ENCODE measurements around the gene LAMA5.

The LAMA5 gene

DNA sequence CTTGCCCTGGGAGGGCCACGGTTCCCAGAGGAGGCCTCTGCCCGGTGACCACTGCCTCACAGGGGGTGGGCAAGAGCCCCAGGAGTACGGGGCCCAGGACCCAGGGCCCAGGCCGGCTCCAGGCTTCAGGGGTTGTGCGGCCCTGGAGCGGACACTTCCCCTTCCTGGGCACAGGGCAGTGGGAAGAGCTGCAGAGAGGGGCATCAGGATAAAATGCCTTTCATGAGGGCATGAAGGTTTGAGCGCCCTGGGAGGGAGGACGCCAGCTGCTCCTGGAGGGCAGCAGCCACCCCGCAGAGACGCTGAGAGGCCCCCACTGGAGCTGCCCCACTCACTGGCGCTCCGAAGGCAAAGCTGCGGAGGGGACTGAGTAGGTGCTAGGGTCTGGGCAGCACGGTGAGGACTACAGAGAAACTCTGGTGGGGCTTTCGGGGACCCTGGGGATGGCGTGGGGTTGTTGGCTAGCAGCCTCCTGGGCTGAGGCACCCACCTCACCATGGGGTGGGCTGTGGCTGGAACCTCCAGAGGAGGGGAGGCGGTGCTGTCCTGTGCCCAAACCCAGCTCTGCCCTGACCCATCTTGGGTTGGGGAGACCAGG lies 10.4 kb downstream of the LAMA5 start:
- no peak for DNase-seq

- DNase-seq, result no peak
Observed at GRCh38 chr20:62355878-62356588, 11.1 kb downstream of the LAMA5 start.

GRCh38 chr20:62355516-62355877 lies 11.6 kb downstream of the LAMA5 start:
- DNase-seq, result no peak

DNA sequence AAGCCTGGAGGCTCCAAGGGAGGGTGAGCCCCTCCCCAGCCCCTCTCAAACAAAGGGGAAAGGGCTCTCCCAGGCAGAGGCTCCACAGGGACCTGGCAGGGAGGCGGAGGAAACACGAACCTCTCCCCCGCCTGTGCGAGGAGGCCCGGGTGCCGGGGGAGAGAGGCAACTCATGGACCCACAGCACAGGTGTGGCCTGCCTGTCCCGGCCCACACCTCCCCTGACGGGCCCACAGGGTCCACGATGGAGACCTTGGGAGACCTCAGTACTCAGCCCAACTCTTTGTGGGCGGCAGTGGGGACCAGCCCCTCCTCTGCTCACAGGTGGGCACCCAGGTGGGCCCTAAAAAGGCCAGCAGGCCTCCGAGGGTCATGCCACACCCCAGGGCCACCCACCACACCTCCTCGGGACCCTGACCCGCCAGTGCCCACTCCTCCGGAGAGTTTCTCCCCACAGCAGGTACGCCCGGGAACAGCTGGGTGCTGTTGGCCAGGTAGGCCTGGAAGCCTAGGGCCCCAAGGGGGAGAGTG lies 12.2 kb downstream of the LAMA5 start:
- DNase-seq, result no peak

DNA sequence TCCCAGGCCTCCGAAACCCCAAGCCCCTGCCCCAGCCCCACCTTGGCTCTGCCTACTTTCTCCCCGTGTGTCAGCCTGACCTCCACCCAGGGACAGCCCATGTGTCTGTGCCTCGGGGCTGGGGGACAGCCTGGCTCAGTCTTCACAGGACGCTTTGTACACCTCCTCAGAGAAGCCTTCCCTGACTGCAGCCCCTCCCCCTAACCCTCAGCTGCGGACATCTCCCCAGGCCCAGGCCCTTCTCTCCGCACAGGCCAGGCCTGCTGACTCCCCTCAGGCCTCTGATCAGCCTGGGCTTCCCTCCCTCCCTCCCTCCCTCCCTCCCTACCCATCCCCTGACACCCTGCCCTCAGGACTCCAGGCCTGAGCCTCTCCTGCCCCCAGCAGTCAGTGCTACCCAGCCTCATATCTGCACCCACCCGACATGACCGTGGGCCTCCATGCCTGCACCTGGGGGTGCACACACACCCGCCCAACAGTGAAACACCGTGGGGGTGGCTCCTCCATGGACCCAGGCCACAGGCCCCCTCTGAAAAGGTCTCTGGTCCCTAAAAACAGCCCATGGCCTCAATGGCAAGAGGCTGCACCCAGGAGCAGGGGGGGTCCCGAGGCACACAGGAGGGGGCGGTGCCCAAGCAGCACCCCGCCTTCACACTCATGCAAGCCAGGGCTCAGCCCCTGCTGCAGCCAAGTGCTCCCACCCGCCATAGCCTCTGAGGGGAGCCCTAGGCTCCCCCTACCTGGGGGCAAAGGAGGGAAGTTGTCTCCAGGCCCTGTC lies 12.9 kb downstream of the LAMA5 start:
- DNase-seq, result no peak

GRCh38 chr20:62353289-62354030 lies 13.7 kb downstream of the LAMA5 start:
- no peak for DNase-seq

- DNase-seq, result no peak
Observed at GRCh38 chr20:62352402-62353288, 14.5 kb downstream of the LAMA5 start.

DNA sequence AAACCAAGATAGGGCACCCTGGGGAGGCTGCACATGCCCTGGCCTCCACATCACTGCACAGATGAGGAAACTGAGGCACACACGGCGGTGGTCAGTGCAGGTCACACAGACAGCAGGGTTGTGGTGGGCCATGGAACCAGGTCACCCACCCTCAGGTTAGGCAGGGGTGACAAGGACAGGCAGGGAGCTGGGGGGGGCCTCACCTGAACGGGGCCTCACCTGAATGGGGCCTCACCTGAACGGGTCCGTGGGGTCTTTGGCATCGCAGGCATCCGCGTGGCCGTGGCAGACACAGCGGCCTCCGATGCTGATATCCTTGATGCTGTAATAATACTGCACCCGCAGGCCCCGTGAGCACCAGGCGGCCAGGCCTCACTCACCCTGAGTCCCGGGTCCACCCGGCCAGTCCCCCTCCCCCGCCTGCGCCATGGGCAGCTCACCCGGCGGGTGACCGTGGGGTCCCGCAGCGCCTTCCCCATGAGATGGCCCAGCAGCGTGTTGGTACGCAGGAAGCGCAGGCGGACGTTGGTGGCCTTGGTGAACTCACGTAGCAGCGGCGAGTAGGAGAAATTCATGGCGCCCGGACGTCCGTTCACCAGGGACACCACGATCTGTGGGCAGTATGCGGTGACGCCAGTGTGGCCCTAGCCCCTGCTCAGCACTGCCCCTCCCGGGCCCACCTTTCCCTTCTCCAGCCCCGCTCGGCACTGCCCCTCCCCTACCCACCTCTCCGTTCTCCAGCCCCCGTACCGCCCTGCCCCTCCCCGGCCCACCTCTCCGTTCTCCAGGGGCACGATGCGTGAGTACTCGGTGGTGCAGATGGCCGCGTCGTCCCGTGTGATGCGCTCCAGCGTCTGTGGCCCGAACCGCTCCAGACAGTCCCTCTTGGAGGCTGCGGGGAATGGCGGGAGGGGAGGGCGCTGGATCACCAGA lies 15.4 kb downstream of the LAMA5 start:
- no peak for DNase-seq

DNA sequence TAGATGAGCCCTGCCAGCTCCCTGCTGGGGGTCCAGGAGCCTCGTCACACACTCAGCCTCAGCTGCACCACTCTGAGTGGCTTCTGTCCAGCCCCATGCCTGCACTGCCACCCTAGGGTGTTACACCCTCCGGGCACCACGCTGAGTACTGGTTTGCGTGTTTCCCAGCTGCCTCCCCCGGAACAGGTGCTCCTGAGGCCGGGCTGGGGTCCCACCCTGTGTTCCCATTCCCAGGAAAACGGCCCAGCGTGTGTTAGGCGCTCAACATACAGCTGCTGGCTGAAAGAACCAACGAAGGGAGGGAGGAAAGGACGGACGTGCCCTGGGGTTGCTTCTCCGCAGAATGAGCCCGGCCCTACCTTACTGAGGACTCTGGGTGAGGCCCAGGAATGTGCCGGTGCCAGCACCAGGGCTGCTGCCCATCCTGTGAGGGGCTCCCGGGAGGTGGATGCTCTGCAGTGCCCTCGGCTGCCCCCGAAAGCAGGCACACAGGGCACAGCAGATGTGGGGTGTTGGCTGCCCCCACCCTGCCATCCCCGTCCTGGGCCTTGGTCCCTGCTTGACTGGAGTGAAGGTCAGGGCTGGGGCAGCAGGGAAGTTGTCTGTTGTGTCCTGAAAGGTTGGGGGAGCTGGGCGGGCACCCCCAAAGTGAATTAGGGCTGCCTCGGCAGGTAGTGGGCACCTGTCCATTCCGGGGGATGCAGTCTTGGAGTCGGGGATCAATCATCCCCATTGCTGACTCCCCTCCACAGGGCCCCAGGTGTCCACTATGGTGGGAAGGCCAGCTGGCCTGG lies 16.3 kb downstream of the LAMA5 start:
- no peak for DNase-seq

GRCh38 chr20:62350098-62350628 lies 16.9 kb downstream of the LAMA5 start:
- no peak for DNase-seq

- DNase-seq, result no peak
Observed at GRCh38 chr20:62349556-62350097, 17.5 kb downstream of the LAMA5 start.

DNA sequence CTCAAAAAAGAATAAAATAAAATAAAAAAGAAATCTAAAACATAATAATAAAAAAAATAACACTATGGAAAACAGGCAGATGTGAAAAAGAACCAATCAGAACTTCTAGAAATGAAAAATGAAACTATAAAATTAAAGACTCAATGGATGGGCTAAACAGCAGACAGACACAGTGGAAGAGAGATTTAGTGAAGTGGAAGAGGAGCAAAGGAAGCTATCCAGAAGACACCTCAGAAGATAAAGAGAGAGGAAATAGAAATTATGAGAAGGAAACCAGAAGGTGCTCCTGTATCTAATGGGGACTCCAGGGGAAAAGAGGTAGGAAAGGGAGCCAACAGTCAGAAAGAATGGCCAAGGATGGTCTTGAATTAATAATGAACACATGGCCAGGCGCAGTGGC lies 18.5 kb downstream of the LAMA5 start:
- no peak for DNase-seq

DNA sequence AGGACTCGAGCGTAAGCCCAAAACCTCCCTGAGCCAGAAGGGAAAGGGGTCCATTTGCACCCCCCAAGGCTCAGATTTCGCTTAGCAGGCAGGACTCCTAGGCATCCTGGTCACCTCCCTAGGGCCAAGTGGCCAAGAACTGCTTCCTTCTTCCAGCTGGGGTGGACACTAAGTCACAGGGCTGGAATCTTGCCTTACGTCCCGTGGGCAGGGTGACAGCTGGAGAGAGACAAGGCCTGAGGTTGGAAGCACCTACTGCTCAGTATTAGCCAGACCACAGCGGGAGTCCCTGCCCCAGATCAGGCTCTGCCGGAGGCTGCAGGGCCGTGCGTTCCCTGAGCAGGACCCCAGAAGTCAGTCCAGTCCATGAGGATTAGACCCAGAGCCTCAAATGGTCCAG lies 19.7 kb downstream of the LAMA5 start:
- DNase-seq, result no peak

DNA sequence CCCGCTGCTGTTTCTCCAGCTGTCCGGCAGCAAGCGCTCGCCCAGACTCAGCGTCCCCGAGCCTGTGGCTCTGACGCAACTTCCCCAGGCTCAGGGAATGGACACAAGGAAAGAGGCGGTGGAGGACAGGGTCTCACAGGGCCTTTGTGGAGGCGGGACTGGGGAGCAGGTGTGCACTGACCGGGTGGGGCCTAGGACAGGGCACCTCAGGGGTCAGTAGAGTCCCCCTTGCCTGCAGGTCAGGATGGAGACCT lies 20.0 kb downstream of the LAMA5 start:
- no peak for DNase-seq

DNA sequence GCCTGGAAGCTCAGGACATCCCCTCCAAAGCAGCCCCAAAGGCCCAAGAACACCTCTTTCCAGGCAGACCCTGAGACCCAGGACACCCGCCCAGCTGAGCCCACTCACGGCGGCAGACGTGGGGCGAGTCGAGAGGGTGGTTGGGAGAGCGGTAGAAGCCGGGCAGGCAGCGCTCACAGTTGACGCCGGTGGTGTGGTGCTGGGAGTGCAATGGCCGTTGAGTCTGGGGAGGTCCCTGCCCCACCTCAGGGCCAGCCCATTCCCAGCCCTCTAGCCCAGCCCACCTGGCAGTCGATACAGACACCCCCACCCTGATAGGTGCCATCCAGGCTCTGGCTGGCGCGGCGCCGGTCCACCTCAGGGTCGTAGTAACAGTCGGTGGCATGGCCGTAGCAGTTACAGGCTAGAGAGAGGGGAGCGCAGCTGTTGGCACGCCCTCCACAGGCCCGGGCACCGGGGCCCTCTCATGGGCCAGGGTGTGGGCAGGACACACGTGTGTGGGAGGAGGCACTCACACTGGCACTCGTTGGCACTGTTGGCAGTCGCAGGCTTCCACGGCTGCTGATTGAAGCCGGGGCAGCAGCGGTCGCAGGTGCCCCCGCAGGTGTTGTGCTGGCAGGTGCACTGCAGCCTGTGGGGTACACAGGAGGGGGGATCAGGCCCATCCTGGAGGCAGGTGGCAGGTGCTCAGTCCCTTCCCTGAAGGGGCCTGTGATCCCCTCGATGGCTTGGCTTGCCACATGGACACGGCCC lies 20.5 kb downstream of the LAMA5 start:
- DNase-seq, result no peak

DNA sequence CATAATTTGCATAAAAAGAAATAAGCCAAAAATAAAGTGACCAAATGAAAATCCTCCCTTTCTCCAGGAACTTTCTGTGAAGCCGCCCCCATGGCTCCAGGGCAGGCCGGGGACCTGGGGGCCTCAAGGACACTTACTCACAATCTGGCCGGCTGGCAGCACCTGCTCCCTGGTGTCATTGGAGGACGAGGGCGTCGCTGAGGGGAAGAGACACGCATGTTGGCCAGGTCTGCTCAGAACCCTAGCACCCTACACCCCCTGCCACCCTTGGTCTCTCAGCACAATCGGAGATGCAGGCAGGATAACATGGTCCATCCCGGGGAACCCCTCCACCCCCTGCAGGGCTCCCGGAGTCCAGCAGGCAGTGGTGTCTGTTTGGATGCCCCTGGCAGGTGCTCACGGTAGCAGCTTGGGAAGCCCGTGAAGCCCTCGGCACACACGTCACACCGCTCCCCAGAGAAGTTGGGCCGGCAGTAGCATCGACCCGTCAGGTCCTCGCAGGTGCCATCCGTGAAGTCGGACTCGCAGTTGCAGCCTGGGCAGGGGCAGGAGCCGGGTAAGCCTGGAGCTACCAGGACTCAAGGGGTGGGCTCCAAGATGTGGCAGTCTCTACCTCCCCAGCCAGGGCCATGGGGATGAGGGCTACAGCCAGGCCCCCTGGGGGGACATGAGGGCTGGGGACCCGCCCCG lies 21.3 kb downstream of the LAMA5 start:
- no peak for DNase-seq

DNA sequence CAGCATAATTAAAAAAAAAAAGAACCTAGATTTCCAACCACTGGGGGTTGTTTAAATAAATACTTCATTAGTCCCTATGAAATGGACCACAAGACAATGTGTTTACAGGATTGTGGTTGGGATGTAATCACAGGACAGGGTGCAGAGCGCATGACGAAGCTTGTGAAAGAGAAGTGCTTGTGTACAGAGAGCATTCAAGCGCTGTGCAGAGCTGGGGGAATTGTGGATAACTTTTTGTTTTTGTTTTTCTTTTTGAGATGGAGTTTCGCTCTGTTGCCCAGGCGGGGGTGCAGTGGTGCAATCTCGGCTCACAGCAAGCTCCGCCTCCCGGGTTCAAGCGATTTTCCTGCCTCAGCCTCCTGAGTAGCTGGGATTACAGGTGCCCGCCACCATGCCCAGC lies 22.3 kb downstream of the LAMA5 start:
- no peak for DNase-seq

DNA sequence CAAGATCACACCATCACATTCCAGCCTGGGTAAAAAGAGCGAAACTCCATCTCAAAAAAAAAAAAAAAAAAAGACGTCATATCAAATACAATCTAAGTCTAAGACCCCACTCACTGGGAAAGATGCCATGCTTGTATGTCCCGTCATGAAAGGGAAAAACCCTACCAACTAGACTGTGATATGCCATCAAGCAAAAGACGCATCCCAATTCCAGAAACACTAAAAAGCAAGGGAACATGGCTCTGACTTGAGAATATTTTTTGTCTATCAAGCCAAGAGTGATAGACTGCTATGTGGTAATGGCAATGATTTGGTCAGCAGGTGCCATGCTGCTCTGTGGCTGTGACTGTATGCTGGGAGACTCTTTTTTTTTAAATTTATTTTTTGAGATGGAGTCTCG lies 23.0 kb downstream of the LAMA5 start:
- DNase-seq, result no peak

DNA sequence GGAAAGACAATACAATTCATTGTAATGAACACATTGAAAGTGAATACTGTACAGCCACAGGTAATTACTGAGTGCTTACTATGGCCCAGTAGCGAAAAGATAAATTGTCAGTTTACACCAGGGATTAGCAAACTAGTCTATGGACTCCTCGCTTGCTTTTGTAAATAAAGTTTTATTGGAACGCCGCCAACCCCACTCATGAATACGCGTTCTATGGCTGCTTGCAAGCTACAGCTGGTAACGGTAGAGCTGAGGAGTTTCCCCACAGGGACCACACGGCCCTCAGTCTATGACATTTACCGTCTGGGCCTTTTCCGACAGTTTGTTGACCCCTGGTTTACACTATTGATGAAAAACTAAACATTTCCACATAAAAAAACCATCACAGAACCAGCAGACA lies 24.2 kb downstream of the LAMA5 start:
- no peak for DNase-seq
